Breast epithelium (tissue), 4 donors: ENCODE results near the gene SLC12A7. TPM values are rescaled to one million over a fixed set of nuclear protein-coding genes. Genes with fewer than 3 reads are reported as not detected.

Experiments used
- DNase-seq, 2 donors: peaks; one replicate each; pipeline ENCODE4 v3.0.0-alpha.2; 2019; ENCODE audit warnings: low spot score in 2 of 2
- H3K27ac ChIP-seq, 2 donors: fragments of 200-600 bp; sonication (generic) in 1 of 2; one replicate each; pipeline ENCODE4 v1.5.1; 2016 to 2019; ENCODE audit warnings: mild to moderate bottlenecking in 1 of 2
- H3K27me3 ChIP-seq, 2 donors: fragments of 200-600 bp; sonication (generic) in 1 of 2; one replicate each; pipeline versions ENCODE4 v1.5.1 to v1.6.0; 2017 to 2019; ENCODE audit warnings: control low read depth in 1 of 2, mild to moderate bottlenecking in 1 of 2
- H3K36me3 ChIP-seq: fragments of 200-600 bp; one replicate; pipeline ENCODE4 v1.5.1; 2019
- H3K4me1 ChIP-seq, 2 donors: fragments of 200-600 bp; sonication (generic); one replicate each; pipeline ENCODE4 v1.5.1; 2016 to 2019; ENCODE audit warnings: control low read depth in 1 of 2
- H3K4me3 ChIP-seq, 3 donors: fragments of 200-600 bp; sonication (generic); 1 replicate in 2 of 3; 2 replicates in 1 of 3; pipeline ENCODE4 v1.5.1; 2016 to 2019; ENCODE audit warnings: mild to moderate bottlenecking in 3 of 3, moderate library complexity in 2 of 3
- H3K9me3 ChIP-seq, 2 donors: fragments of 200-600 bp; sonication (generic) in 1 of 2; one replicate each; pipeline ENCODE4 v1.5.1; 2016 to 2019; ENCODE audit warnings: control low read depth in 1 of 2
- CTCF ChIP-seq, 3 donors: fragments of 450-650 bp; IDR thresholded peaks; one replicate each; pipeline ENCODE4 v1.5.1; 2016 to 2017; ENCODE audit warnings: antibody characterized with exemption in 3 of 3, mild to moderate bottlenecking in 3 of 3, moderate library complexity in 3 of 3
- POLR2A ChIP-seq: fragments of 450-650 bp; IDR thresholded peaks from one replicate; pipeline ENCODE4 v1.6.1; 2016; ENCODE audit warnings: antibody characterized with exemption, mild to moderate bottlenecking, moderate library complexity
- POLR2AphosphoS5 ChIP-seq, 3 donors: sonication (generic); formaldehyde crosslinking; IDR thresholded peaks; one replicate each; pipeline ENCODE4 v1.6.1; 2017; ENCODE audit warnings: antibody characterized with exemption in 3 of 3
- intact Hi-C: fragments of 100-400 bp; cut with DNase I; formaldehyde crosslinking; loops from one replicate; pipeline ENCODE4 v1.15.1; 2023; ENCODE audit warnings: low total_unique reads
- total RNA-seq, 3 donors: library from RNA; depleted of rRNA; stranded (reverse); fragments of >200 nt; gene quantifications; one replicate each; pipeline ENCODE4 v1.1.0, GENCODE V29; 2016

SLC12A7 gene
- total RNA-seq, 3 donors from 2014 or later, result 21.4 to 31.5 (median 25.0) TPM

- H3K9me3 ChIP-seq, result no peaks in the 10 kb centered on the region
- H3K36me3 ChIP-seq, result no peaks in the 10 kb centered on the region
- peak in 1 of 2 donors; percentile 45 for DNase-seq
- H3K27ac ChIP-seq, result peak overlapping the region; percentile 78 to 87
- peaks cover 5 to 16% of the 10 kb centered on the region in 2 donors for H3K4me1 ChIP-seq
- TF ChIP-seq POLR2A, result no peak
- TF ChIP-seq CTCF (IDR thresholded peaks at IDR 0.05), result no peak
- TF ChIP-seq POLR2AphosphoS5 (IDR thresholded peaks at IDR 0.05), result no peak
- intact Hi-C loops, result no loop called here
- H3K4me3 ChIP-seq, result peak overlapping the region; percentile 53 to 74 (median 61)
- H3K27me3 ChIP-seq, result peaks cover 0 to 13% of the 10 kb centered on the region in 2 donors
Observed at GRCh38 chr5:1005249-1005851, 106.5 kb downstream of the SLC12A7 start.

- intact Hi-C loops, result no loop called here
- H3K4me3 ChIP-seq, result peak overlapping the region; percentile 53 to 74 (median 61)
- peaks cover 5 to 13% of the 10 kb centered on the region in 2 donors for H3K4me1 ChIP-seq
- no peaks in the 10 kb centered on the region for H3K9me3 ChIP-seq
- no peaks in the 10 kb centered on the region for H3K36me3 ChIP-seq
- H3K27me3 ChIP-seq, result peaks cover 0 to 7% of the 10 kb centered on the region in 2 donors
- peak overlapping the region; percentile 78 to 87 for H3K27ac ChIP-seq
- DNase-seq, result peak; percentile 70 to 76
- TF ChIP-seq POLR2AphosphoS5 (IDR thresholded peaks at IDR 0.05) (peak in 1 of 3 donors; percentile 23), CTCF (IDR thresholded peaks at IDR 0.05) (no peak), POLR2A (no peak)
Observed at GRCh38 chr5:1004461-1005248, 107.2 kb downstream of the SLC12A7 start.

GRCh38 chr5:1003296-1003937 lies 108.4 kb downstream of the SLC12A7 start:
- H3K4me3 ChIP-seq, result peak overlapping the region in 2 of 3 donors; percentile 61 to 74
- no peaks in the 10 kb centered on the region for H3K27me3 ChIP-seq
- intact Hi-C loops, result no loop called here
- H3K27ac ChIP-seq, result peak overlapping the region; percentile 78 to 87
- peaks cover 3 to 5% of the 10 kb centered on the region in 2 donors for H3K4me1 ChIP-seq
- no peaks in the 10 kb centered on the region for H3K36me3 ChIP-seq
- TF ChIP-seq POLR2AphosphoS5 (IDR thresholded peaks at IDR 0.05) (peak in 1 of 3 donors; percentile 51), CTCF (IDR thresholded peaks at IDR 0.05) (no peak)
- peak; percentile 54 to 87 for DNase-seq
- no peaks in the 10 kb centered on the region for H3K9me3 ChIP-seq

- H3K4me1 ChIP-seq, result peaks cover 0 to 5% of the 10 kb centered on the region in 2 donors
- H3K27me3 ChIP-seq, result no peaks in the 10 kb centered on the region
- TF ChIP-seq CTCF (IDR thresholded peaks at IDR 0.05) (no peak), POLR2A (no peak), POLR2AphosphoS5 (IDR thresholded peaks at IDR 0.05) (no peak)
- H3K4me3 ChIP-seq, result no peak overlapping the region
- intact Hi-C loops, result no loop called here
- no peaks in the 10 kb centered on the region for H3K9me3 ChIP-seq
- peak in 1 of 2 donors; percentile 22 for DNase-seq
- H3K36me3 ChIP-seq, result no peaks in the 10 kb centered on the region
- H3K27ac ChIP-seq, result no peak overlapping the region
Observed at GRCh38 chr5:1002836-1003235, 109.0 kb downstream of the SLC12A7 start.

- H3K9me3 ChIP-seq, result no peaks in the 10 kb centered on the region
- peaks cover 0 to 5% of the 10 kb centered on the region in 2 donors for H3K4me1 ChIP-seq
- intact Hi-C loops, result no loop called here
- no peak overlapping the region for H3K4me3 ChIP-seq
- no peak for DNase-seq
- H3K27me3 ChIP-seq, result no peaks in the 10 kb centered on the region
- H3K36me3 ChIP-seq, result no peaks in the 10 kb centered on the region
- no peak overlapping the region for H3K27ac ChIP-seq
- TF ChIP-seq POLR2A (no peak), POLR2AphosphoS5 (IDR thresholded peaks at IDR 0.05) (no peak), CTCF (IDR thresholded peaks at IDR 0.05) (no peak)
Observed at GRCh38 chr5:1002271-1002546, 109.7 kb downstream of the SLC12A7 start.
